CD4-positive, alpha-beta T cell treated with Interleukin-1 beta for 1 hour (primary cell): ENCODE data around the gene H6PD.
A peak's percentile ranks its signal among the peaks of the same experiment; 100 is the strongest.

Experiments used
- DNase-seq, 2 donors: peaks; one replicate each; pipeline ENCODE4 v3.0.0-alpha.2; 2020 to 2022

Gene H6PD

GRCh38 chr1:9211291-9211811 is 23.2 kb upstream of the H6PD start:
- DNase-seq = no peak

GRCh38 chr1:9212735-9213134 is 21.8 kb upstream of the H6PD start:
- DNase-seq = no peak

- no peak for DNase-seq
Measured at GRCh38 chr1:9213956-9214355, 20.6 kb upstream of the H6PD start.

GRCh38 chr1:9218917-9219316 is 15.7 kb upstream of the H6PD start:
- DNase-seq = no peak

GRCh38 chr1:9222846-9223625 is 11.5 kb upstream of the H6PD start:
- DNase-seq = no peak

- no peak for DNase-seq
Measured at GRCh38 chr1:9224664-9225410, 9.7 kb upstream of the H6PD start.

GRCh38 chr1:9225411-9225785 is 9.2 kb upstream of the H6PD start:
- DNase-seq = no peak

GRCh38 chr1:9228609-9229008 is 6.0 kb upstream of the H6PD start:
- DNase-seq = no peak

- no peak for DNase-seq
Measured at GRCh38 chr1:9229549-9229948, 5.0 kb upstream of the H6PD start.

- no peak for DNase-seq
Measured at GRCh38 chr1:9230869-9231533, 3.6 kb upstream of the H6PD start.

- DNase-seq = no peak
Measured at GRCh38 chr1:9231648-9232332, 2.8 kb upstream of the H6PD start.

GRCh38 chr1:9233241-9233941 is 1.2 kb upstream of the H6PD start:
- DNase-seq = peak in 1 of 2 donors; percentile 42

- no peak for DNase-seq
Measured at GRCh38 chr1:9233942-9234222, 692 bp upstream of the H6PD start.

- DNase-seq = no peak
Measured at GRCh38 chr1:9235096-9235459, 504 bp downstream of the H6PD start.

- no peak for DNase-seq
Measured at GRCh38 chr1:9235560-9235959, 986 bp downstream of the H6PD start.

- DNase-seq = no peak
Measured at GRCh38 chr1:9238134-9238533, 3.6 kb downstream of the H6PD start.

GRCh38 chr1:9238550-9238949 is 4.0 kb downstream of the H6PD start:
- DNase-seq = no peak

- DNase-seq = peak; percentile 47 to 58
Measured at GRCh38 chr1:9239622-9240401, 5.2 kb downstream of the H6PD start.

GRCh38 chr1:9240914-9241820 is 6.6 kb downstream of the H6PD start:
- no peak for DNase-seq

GRCh38 chr1:9241891-9242290 is 7.3 kb downstream of the H6PD start:
- no peak for DNase-seq
